ENCODE measurements around the gene ATP2A2.
"Not testable (repeated sequence)": the region's sequence is repeated elsewhere in the genome, so short reads cannot be mapped to it uniquely, and the experiment has no call there.

ATP2A2 gene

GRCh38 chr12:110369992-110370391, 88.9 kb downstream of the ATP2A2 start:
- no peak for DNase-seq (ENCODE audit: low spot score)

- DNase-seq (ENCODE audit: low spot score), result no peak
These were observed 89.7 kb downstream of the ATP2A2 start for GRCh38 chr12:110370732-110371231.

DNA sequence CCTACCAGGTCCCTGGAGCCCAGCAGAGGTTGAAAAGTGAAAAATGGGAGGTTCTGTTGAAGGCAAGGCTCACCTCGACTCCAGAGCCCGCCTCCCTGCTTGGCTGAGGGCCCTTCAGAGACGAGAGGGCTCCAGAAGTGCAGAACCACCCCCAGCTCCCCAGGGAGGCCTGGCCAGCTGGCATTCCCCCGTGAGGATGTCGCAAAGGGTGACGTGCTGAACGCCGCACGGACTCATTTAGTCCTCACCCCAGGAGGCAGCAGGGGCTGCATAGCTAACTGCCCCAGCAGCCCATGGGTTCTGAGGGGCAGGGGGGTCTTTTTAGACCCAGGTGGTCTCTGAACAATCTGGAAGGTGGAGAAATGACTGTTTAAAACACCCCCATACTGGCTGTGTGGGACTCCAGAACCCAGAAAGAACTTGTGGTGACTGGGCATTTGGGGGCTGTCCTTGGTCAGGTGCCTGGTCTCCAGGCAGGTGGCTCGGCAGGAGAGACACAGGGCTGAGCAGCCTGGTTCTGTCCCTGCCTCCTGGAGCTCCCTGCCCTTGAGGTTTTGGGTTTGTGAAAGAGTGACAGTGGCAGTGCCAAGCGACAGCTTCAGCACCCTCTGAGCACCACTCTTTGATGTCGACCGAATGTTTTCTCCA, 90.5 kb downstream of the ATP2A2 start:
- DNase-seq (ENCODE audit: low spot score), result peak; percentile 93

GRCh38 chr12:110372056-110372425, 91.0 kb downstream of the ATP2A2 start:
- no peak for DNase-seq (ENCODE audit: low spot score)

DNA sequence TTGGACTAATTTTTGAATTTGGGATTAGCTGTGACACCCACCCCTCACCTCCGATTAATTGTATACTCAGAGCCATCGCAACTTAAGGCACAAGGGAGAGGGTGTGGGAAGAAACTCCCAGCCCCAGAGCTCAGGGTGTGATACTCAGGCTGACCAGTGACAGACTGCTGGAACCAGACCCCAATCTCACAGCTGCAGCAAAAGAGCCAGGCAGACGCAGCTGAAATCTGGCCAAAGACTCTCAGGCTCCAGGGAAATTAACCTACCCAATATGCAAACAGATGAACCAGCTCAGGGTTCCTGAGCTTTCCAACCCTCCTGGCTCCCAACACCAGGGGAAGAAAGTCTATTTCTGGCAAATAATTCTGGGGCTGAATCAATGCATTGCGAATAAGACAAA, 92.0 kb downstream of the ATP2A2 start:
- no peak for DNase-seq (ENCODE audit: low spot score)

DNA sequence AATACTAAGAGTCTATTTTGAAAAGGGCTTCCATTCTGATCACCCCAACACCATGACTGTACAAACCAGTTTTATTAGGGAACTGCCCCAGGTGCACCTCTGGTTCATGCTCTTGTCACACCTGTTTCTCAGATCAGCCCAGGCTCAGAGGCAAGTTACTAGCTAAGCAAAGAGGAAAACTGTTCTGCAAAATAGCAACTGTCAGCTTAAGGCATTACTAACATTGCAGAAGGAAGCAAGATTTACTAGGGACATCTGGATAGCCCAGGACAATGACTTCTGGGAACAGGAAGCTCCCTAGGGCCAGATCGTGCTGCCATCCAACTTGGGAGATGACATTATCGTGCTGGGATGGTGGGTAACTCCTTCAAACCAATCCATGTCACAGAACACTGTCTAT, 92.4 kb downstream of the ATP2A2 start:
- DNase-seq (ENCODE audit: low spot score), result no peak

- no peak for DNase-seq (ENCODE audit: low spot score)
These were observed 93.0 kb downstream of the ATP2A2 start for GRCh38 chr12:110373962-110374611.

- not testable (repeated sequence) for DNase-seq (ENCODE audit: low spot score)
These were observed 97.2 kb downstream of the ATP2A2 start for GRCh38 chr12:110378131-110378790.

DNA sequence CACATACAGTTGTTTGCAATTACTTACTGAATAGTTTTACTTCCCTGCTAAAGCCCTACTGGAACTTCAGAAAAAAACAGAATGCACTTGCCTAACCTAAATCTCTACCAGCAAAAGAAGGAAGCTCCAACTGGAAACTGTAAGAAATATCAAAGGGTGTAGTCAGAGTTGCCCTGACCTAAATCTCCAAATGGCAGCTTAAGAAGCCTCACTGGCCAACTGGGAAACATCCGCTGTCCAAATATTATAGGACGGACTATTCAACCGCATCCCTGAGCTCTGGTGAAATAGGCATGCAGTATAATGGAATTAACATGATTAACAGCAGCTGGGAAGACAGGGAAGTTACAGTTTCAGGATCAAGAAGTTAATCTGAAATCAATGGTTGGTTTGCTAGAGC, 98.2 kb downstream of the ATP2A2 start:
- no peak for DNase-seq (ENCODE audit: low spot score)

- no peak for DNase-seq (ENCODE audit: low spot score)
These were observed 98.6 kb downstream of the ATP2A2 start for GRCh38 chr12:110379631-110380030.

GRCh38 chr12:110382683-110383082, 101.6 kb downstream of the ATP2A2 start:
- no peak for DNase-seq (ENCODE audit: low spot score)
